GM18870 (cell line): ENCODE measurements around the gene SORT1.

Experiments used
- ATAC-seq: cut with Tn5 transposase; IDR thresholded peaks from one replicate; pipeline ENCODE4 v1.9.1; 2021; ENCODE audit warnings: moderate library complexity; ENCODE audit not compliant: unreplicated experiment

The SORT1 gene

DNA sequence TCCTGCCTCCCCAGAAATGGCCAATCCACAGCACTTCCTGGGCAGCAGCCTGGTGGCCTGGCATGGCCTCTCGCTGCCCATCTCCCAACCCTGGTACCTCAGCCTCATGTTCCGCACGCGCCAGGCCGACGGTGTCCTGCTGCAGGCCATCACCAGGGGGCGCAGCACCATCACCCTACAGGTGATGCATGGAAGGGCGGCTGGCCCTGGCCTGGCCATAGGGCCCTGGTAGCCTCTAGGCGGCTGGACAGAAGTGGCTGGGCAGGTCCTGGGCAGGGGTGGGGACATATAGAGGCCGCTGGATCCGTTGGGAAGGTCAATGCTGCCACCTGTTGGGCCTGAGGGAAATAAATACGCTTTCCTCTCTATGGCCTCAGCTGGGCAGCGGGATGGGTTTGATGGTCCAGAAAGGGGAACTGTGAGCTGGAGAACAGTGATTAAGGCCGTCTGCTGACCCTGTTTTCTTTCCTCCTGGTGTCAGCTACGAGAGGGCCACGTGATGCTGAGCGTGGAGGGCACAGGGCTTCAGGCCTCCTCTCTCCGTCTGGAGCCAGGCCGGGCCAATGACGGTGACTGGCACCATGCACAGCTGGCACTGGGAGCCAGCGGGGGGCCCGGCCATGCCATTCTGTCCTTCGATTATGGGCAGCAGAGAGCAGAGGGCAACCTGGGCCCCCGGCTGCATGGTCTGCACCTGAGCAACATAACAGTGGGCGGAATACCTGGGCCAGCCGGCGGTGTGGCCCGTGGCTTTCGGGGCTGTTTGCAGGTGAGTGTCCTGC lies 133.9 kb downstream of the SORT1 start:
- no peak for ATAC-seq

DNA sequence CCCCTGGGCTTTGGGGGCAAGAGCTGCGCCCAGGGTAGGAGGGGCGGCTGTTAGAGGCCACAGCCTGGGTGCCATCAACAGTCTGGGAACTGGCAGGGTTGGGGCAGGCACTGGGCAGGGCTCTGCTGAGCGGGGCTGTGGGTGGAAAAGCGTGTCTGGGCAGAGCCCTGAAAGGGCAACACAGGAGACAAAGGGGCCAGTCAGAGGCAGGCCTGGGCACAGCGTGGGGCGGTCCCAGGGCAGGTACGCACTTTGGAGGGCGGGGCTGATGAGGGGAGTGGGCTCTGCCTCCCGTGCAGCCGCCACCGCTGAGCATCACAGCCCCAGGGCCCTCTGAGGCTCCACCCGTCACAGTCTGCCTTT lies 134.5 kb downstream of the SORT1 start:
- ATAC-seq, result no peak

DNA sequence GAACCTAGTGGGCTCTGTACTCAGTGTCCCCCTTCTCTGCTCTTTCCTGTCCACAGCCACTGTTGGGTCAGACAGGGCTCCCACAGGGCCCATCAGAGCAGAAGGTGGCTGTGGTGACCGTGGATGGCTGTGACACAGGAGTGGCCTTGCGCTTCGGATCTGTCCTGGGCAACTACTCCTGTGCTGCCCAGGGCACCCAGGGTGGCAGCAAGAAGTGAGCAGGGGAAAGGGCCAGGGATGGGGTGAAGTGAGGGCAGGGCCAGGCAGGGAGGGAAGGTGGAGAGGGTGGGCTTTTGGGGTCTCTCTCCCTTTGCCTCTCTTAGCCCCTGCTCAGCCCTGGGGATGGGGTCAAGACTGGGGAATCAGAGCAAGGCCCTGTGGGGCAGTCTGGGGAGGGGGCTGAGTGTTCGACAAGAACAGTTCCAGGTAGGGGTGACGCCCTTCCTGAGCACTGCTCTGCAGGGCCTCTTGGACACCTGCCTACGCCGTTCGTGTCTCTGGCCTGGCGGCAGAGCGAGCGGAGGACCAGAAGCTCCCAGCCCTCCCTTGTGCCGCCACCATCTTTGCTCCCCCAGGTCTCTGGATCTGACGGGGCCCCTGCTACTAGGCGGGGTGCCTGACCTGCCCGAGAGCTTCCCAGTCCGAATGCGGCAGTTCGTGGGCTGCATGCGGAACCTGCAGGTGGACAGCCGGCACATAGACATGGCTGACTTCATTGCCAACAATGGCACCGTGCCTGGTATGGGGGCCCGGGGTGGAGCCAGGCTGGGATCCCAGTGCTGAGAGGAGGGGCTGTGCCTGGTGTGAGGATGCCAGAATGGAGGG lies 135.3 kb downstream of the SORT1 start:
- no peak for ATAC-seq

DNA sequence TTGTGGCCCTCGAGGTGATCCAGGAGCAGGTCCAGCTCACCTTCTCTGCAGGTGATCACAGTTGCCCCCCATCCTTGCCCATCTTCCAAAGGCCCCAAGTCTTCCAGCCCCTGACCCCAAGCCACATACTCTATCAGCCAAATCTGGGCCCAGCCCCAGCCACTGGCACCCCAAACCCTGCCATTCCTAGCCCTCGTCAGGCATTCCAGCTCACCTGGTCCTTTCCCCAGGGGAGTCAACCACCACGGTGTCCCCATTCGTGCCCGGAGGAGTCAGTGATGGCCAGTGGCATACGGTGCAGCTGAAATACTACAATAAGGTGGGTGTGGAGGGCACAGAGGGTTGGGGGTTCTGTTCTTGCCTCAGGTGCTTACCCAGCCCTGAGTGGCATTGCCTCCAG lies 136.1 kb downstream of the SORT1 start:
- ATAC-seq, result no peak

DNA sequence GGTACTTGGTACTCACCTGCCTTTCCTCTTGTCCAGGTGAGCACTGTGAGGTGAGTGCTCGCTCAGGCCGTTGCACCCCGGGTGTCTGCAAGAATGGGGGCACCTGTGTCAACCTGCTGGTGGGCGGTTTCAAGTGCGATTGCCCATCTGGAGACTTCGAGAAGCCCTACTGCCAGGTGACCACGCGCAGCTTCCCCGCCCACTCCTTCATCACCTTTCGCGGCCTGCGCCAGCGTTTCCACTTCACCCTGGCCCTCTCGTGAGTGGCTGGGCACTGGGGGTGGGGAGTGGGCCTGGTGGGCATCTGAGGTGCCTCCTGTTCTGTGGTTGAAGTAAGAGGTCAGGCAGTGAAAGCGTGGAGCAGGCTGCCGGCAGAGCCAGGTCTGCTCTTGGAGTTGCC lies 136.7 kb downstream of the SORT1 start:
- ATAC-seq, result no peak

DNA sequence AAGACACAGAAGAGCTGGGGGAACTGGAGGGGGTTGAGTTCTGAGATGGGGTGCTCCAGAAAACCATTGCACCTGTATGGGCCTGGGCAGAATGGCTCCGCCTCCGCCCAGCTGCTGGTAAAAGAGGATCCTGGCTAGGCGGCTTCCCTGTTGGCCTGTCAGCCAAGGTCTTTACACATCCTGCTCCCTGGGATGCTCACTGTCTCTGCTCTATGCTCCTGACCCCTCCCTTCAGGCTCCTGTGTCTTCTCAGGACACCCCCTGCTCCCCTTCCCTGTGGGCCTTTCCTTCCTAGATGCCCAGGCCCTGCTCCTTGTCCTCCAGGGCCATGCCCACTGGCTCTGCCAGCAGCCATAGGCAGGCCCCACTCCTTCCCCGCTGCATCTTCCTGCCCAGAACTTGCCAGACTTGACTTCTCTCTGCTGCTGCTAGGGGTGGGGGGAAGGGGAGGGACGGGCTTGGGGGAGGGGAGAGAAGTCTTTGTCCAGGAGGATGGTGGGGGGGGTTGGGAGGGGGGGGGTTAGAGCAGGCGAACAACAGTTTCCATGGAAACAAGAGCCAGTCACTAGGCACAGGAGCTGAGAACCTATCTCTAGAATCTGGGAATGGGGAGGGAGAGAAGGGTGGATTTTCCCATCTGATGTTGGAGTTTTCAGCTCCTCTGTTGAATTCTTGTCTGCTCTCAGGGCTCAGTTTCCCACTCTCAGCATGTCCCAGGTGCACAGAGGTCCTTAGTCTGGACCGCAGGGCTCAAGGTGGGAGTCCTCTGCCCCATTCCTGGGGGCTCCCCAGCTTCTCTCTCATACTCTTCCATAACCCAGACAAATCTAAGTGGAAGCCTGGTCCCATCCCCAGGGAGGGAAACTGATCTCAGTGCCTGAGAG lies 137.8 kb downstream of the SORT1 start:
- no peak for ATAC-seq
